Lower leg skin (tissue), 3 donors: ENCODE results near the gene GADD45G.

Experiments used
- CTCF ChIP-seq, 3 donors: fragments of 450-650 bp; IDR thresholded peaks; one replicate each; pipeline ENCODE4 v1.5.1; 2016; ENCODE audit warnings: antibody characterized with exemption in 3 of 3, mild to moderate bottlenecking in 3 of 3, moderate library complexity in 2 of 3
- POLR2A ChIP-seq, 2 donors: fragments of 450-650 bp; IDR thresholded peaks; one replicate each; pipeline ENCODE4 v1.6.1; 2016 to 2017; ENCODE audit warnings: antibody characterized with exemption in 2 of 2, mild to moderate bottlenecking in 1 of 2, moderate library complexity in 1 of 2

GRCh38 chr9:89619424-89620138, 14.8 kb downstream of the GADD45G start:
- TF ChIP-seq CTCF (IDR thresholded peaks at IDR 0.05) (no peak), POLR2A (IDR thresholded peaks at IDR 0.05) (no peak)
